HG03439 (cell line): ENCODE data around the gene DDAH2.

Source experiments
- ATAC-seq: cut with Tn5 transposase; IDR thresholded peaks from one replicate; pipeline ENCODE4 v1.9.1; 2021; ENCODE audit warnings: mild to moderate bottlenecking, moderate library complexity; ENCODE audit not compliant: unreplicated experiment

The DDAH2 gene

GRCh38 chr6:31691564-31692108 lies 37.5 kb downstream of the DDAH2 start:
- no peak for ATAC-seq

- no peak for ATAC-seq
Observed at GRCh38 chr6:31691078-31691463, 38.0 kb downstream of the DDAH2 start.

- no peak for ATAC-seq
Observed at GRCh38 chr6:31690231-31691077, 38.6 kb downstream of the DDAH2 start.

- no peak for ATAC-seq
Observed at GRCh38 chr6:31689249-31690110, 39.6 kb downstream of the DDAH2 start.

- ATAC-seq = no peak
Observed at GRCh38 chr6:31687860-31688693, 41.0 kb downstream of the DDAH2 start.

- ATAC-seq = no peak
Observed at GRCh38 chr6:31687321-31687720, 41.8 kb downstream of the DDAH2 start.

GRCh38 chr6:31686483-31686882 lies 42.6 kb downstream of the DDAH2 start:
- no peak for ATAC-seq

DNA sequence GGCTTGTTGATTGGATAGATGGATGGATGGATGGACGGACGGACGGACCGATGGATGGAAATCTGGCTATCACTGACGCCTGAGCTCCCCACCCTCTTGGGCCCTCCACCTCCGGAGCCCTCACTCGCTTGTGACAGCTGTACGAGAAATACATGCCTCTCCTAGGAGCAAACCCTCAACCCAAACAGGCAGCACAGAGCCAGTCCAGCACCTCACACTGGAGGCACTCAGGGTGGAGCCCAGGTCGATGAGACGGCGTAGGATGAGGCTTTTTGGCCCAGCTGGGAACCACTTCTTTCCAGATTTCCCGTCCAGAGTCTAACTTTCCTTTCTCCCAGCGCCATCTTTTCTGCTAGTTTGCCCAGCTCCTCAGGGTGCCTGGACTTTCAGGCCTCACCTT lies 45.5 kb downstream of the DDAH2 start:
- no peak for ATAC-seq

DNA sequence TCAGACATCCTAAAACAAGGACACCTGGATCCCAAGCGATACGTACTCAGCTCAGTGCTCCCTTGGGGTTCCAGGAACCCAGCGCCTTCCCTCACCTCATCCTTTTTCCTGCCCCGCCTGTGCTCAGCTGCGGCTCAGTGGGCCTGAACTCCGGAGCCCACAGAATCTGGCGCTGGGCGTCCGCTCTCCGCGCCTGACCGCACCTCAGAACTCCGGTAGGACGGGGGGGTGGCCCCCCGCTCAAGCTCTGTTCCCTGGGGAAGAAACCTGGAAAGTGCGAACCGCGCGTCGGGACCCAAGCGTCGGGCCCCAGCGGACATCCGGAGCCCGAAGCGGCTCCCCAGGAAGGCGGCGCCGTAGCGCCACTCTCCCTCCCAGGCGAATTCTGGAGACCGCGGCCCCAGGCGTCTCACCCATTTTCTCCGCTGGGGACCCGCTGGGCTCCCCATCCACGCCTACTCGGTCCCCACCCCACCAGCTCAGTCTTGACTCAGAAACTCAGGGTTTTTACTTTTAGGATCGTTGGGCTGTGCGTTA lies 47.9 kb downstream of the DDAH2 start:
- ATAC-seq = no peak

DNA sequence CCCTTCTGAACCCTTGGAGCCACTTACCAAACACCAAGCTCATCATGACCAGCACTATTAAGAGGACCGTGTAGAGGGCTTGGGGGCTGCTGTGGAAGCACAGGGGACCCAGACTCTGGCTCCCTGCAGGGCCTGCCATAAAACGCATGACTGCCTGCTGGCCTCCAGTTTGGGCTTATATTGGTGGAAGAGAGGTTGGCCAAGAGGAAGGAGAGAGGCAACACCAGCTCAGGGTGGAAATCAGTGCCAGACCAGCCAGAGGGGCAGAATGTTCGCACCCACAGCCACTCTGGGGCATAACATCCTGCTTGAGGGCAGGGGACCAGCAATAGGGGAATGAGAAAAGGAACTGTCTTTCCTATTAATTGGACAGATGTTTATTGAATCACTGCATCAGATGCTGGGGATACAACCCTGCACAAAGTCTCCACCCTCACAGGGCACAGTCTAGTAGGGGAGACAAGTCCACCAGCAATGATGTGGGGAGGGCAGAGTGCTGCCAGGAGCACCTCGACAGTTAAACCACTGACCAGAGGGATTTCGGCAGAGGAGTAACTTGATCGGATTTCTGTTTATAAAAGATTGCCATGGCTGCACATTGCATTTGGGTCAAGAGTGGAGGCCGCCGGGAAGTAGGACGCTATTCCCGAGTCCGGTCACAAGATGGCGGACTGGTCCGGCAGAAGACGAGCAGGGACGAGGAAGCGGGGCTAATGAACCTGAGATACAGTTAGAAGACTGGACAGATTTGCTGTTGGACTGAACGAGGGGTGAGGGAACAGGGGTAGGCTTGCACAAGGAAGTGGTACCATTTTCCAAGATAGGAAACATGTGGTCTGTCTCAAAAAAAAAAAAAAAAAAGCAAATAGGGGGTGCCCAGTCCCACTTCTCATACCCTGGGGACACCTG lies 48.6 kb downstream of the DDAH2 start, which contains the start of gene LY6G5C:
TSS of gene LY6G5C (minus strand) at position 842 of the 909 bp plus-strand sequence. CDS start at position 148, 694 bp downstream.
- ATAC-seq = no peak

DNA sequence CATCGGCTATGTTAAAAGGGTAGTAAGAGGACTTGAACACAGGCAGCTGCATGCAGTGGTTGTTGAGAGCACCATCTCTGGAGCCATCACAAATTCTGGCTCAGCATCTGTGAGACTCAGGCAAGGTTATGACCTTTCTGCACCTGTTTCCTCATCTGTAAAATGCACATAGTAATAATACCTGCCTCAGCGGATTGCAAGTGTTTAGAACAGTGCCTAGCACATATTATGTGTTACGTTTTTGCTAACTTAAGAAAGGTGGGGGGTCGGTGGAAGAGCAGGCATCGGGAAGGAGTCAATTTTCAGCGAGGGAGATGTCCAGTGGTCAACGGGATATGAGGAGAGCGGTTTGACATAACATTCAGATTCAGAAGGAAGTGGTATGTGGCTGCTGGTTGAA lies 51.1 kb downstream of the DDAH2 start:
- ATAC-seq = no peak
